Astrocyte of the spinal cord (primary cell): Measurements from ENCODE around the gene SZT2.
"Not testable (repeated sequence)": the region's sequence is repeated elsewhere in the genome, so short reads cannot be mapped to it uniquely, and the experiment has no call there.

Source experiments
- DNase-seq: peaks from one replicate; pipeline ENCODE4 v3.0.0; 2011; ENCODE audit warnings: low read depth, low spot score
- H3K4me3 ChIP-seq: 2 replicates; pipeline ENCODE4 v1.5.1; 2011; ENCODE audit warnings: low read depth, mild to moderate bottlenecking, low read length, moderate library complexity
- CTCF ChIP-seq: IDR thresholded peaks from 2 replicates; pipeline ENCODE4 v1.5.1; 2012; ENCODE audit warnings: low read depth, mild to moderate bottlenecking, low read length, inconsistent platforms
- in situ Hi-C: cut with HindIII; loops from 2 replicates; pipeline ENCODE4 v1.10.0; 2017; ENCODE audit warnings: low sequenced_read_pairs

Gene SZT2

DNA sequence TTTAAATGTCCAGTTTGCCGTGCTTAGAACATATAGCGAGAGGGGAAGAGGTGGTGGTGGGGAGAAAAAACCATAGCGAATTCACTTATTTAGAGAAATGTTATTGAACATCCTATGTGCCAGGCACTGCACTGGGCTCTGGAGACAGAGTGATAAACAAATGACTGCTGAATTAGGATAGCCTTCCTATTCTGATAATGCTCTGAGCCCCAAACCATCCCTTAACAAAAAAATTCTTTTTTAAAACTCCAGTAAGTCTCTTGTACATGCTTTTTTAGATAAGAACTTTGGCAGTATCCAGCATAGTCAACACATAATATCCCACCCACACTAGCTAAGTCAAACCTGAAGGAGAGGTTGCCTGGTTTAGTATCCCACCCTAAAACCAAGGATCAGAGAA is 8.5 kb downstream of the SZT2 start:
- no peak overlapping the region for H3K4me3 ChIP-seq
- no peak for TF ChIP-seq CTCF
- in situ Hi-C loops = no loop called here
- no peak for DNase-seq

- DNase-seq, in situ Hi-C loops, H3K4me3 ChIP-seq: not testable (repeated sequence)
These were observed 10.7 kb downstream of the SZT2 start for GRCh38 chr1:43400441-43400840.

DNA sequence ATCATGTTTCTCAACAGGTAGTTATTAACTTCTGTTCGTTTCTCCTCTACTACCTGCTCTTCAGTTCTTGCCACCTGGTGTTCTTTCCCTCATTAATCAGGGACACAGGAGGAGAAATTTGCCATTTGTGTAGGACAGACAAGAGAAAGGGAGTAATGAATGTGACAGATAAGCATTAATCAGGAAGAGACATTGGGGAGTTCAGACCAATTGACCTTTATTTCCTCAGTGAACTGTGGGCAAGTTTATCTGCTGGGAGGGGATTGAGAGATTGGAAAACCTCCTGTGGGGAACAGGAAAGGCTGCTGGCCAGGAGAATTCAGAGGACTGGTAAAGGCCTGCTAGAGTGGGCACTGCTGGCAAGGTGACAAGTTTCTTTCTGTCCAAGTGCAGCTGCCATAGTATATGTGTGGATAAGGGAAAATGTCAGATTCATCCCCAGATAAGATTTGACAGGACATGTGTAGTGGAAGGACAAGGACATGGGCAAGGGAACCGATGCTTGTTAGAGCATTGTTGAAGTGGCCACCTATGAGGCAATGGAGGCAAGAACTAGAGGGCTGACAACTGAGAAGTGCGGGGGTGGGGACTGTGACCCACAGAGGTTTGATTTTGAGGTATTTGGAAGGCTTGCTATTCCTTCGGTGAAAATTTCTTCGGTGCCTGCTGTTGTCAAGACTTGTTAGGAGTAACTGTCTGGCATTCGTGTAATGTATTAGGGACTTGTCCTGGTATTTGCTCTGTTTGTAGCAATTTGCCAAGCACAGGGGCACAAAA is 12.6 kb downstream of the SZT2 start:
- in situ Hi-C loops = no loop called here
- H3K4me3 ChIP-seq = no peak overlapping the region
- no peak for DNase-seq
- TF ChIP-seq CTCF = no peak

GRCh38 chr1:43404353-43404752 is 14.7 kb downstream of the SZT2 start:
- no peak for DNase-seq
- no peak for TF ChIP-seq CTCF

GRCh38 chr1:43405219-43405875 is 15.6 kb downstream of the SZT2 start:
- DNase-seq = no peak
- no peak for TF ChIP-seq CTCF
- no peak overlapping the region for H3K4me3 ChIP-seq
- in situ Hi-C loops = no loop called here

More at GRCh38 chr1:43404353-43404752, 14.7 kb downstream of the SZT2 start:
- in situ Hi-C loops = no loop called here
- H3K4me3 ChIP-seq = no peak overlapping the region

- TF ChIP-seq CTCF = no peak
- no peak overlapping the region for H3K4me3 ChIP-seq
- in situ Hi-C loops = no loop called here
- DNase-seq = no peak
These were observed 16.2 kb downstream of the SZT2 start for GRCh38 chr1:43405876-43406234.

DNA sequence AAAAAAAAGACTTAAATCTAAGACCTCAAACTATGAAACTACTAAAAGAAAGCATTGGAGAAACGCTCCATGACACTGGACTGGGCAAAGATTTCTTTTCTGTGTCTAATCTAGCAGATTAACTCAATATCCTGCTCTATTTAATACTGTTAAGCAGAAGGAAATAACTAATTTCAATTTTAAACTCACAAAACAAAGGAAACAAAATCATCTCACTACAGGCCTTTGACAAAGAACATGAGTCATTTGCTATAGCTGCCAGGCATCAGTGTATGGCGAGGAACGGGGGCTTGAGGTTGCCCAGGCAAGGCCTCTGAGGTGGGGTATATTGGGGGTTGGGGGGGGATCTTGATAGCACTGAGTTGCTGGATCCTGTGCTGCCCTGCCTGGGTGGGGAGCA is 20.9 kb downstream of the SZT2 start:
- in situ Hi-C loops = no loop called here
- DNase-seq = no peak
- no peak for TF ChIP-seq CTCF
- no peak overlapping the region for H3K4me3 ChIP-seq

DNA sequence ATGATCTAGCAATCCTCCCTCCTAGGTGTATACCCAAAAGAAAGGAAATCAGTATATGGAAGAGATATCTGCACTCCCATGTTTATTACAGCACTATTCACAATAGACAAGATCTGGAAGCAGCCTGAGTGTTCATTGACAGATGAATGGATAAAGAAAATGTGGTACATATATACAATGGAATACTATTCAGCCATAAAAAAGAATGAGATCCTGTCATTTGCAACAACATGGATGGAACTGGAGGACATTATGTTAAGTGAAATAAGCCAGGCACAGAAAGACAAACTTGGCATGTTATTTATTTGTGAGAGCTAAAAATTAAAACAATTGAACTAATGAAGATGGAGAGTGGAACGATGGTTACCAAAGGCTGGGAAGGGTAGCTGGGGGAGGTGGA is 23.7 kb downstream of the SZT2 start:
- DNase-seq, H3K4me3 ChIP-seq, in situ Hi-C loops: not testable (repeated sequence)
